HG03097 (cell line): ENCODE results near the gene LRRC37A.
A peak's percentile ranks its signal among the peaks of the same experiment; 100 is the strongest.
"Not testable (repeated sequence)": the region's sequence is repeated elsewhere in the genome, so short reads cannot be mapped to it uniquely, and the experiment has no call there.

Experiments used
- ATAC-seq: cut with Tn5 transposase; IDR thresholded peaks from one replicate; pipeline ENCODE4 v1.9.1; 2021; ENCODE audit not compliant: unreplicated experiment, low FRiP score

The LRRC37A gene

GRCh38 chr17:46286764-46287221, 8.1 kb upstream of the LRRC37A start:
- ATAC-seq = peak; percentile 49

- ATAC-seq = not testable (repeated sequence)
Measured at GRCh38 chr17:46287587-46287986, 7.3 kb upstream of the LRRC37A start.

- peak; percentile 87 for ATAC-seq
Measured at GRCh38 chr17:46290906-46291546, 3.9 kb upstream of the LRRC37A start.

GRCh38 chr17:46291618-46292017, 3.3 kb upstream of the LRRC37A start:
- not testable (repeated sequence) for ATAC-seq

GRCh38 chr17:46341220-46341619, 46.3 kb downstream of the LRRC37A start:
- not testable (repeated sequence) for ATAC-seq

GRCh38 chr17:46342131-46342530, 47.2 kb downstream of the LRRC37A start:
- ATAC-seq = not testable (repeated sequence)

- not testable (repeated sequence) for ATAC-seq
Measured at GRCh38 chr17:46348345-46348744, 53.4 kb downstream of the LRRC37A start.

- not testable (repeated sequence) for ATAC-seq
Measured at GRCh38 chr17:46349060-46349459, 54.1 kb downstream of the LRRC37A start.

- ATAC-seq = not testable (repeated sequence)
Measured at GRCh38 chr17:46353856-46354255, 58.9 kb downstream of the LRRC37A start.

GRCh38 chr17:46361145-46361735, 66.3 kb downstream of the LRRC37A start:
- ATAC-seq = peak; percentile 33

- ATAC-seq = peak; percentile 85
Measured at GRCh38 chr17:46361755-46362154, 66.8 kb downstream of the LRRC37A start, which contains the start of gene ARL17B. Gene ARL17B, minus strand, starts transcription at chr17:46361766. Its CDS starts 3,369 bp downstream, at chr17:46358397.

- not testable (repeated sequence) for ATAC-seq
Measured at GRCh38 chr17:46367520-46367919, 72.6 kb downstream of the LRRC37A start.

GRCh38 chr17:46372236-46373229, 77.6 kb downstream of the LRRC37A start:
- peak; percentile 69 for ATAC-seq

- not testable (repeated sequence) for ATAC-seq
Measured at GRCh38 chr17:46373418-46373817, 78.5 kb downstream of the LRRC37A start.

GRCh38 chr17:46383118-46383517, 88.2 kb downstream of the LRRC37A start:
- not testable (repeated sequence) for ATAC-seq

GRCh38 chr17:46385491-46385890, 90.6 kb downstream of the LRRC37A start:
- ATAC-seq = not testable (repeated sequence)
